ENCODE measurements around the gene SUPT5H. TPM values are rescaled to one million over a fixed set of nuclear protein-coding genes. Genes with fewer than 3 reads are reported as not detected.
A peak's percentile ranks its signal among the peaks of the same experiment; 100 is the strongest.

The SUPT5H gene
- total RNA-seq (2014; rRNA removed; shearing (Covaris generic)): 128 and 151 TPM in 2 replicates

DNA sequence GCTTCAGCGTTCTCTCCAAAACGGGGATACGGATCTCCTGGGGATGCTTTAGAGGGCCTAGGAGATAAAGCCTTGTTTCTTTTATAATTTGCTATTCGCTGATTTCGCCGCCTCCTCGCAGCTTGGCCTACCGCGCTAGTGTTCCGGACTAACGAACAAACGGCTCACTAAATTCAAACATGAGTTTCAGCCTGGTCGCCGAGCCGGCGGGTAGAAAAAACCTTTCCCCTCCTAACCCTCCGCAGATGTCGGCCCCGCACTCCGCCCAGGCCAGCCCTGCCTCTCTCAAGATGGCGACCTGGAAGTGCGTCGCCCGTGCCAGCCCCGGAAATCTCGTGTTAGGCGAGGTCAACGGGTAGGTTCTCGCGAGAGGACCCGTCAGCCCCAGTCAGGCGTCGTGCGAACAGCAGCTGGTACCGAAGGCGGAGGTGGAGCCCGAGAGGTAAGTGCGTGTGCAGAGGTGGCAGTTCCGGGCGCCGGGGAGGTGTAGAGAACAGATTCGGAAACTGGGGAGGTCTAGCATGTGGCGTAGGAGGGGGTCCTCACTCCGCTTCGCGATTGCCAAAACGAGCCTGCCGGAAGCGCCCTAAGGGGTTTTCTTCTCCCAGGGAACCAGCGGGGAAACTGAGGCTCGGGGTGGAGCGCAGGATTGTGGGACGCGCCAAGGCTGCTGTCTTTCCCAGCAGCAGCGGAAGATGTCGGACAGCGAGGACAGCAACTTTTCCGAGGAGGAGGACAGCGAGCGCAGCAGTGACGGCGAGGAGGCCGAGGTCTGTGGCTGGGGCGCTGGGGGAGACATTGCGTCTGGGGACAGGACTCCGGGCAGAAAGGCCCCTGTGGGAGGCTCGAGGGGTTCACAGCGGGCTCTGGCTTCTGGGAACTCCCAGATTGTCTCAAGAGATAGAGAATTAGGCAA, at the start of gene SUPT5H:
TSS of gene SUPT5H (plus strand) at position 387 of the 916 bp plus-strand sequence. CDS start at position 696, 309 bp downstream.
- DNase-seq (ENCODE audit: low spot score): peak; percentile 100

DNA sequence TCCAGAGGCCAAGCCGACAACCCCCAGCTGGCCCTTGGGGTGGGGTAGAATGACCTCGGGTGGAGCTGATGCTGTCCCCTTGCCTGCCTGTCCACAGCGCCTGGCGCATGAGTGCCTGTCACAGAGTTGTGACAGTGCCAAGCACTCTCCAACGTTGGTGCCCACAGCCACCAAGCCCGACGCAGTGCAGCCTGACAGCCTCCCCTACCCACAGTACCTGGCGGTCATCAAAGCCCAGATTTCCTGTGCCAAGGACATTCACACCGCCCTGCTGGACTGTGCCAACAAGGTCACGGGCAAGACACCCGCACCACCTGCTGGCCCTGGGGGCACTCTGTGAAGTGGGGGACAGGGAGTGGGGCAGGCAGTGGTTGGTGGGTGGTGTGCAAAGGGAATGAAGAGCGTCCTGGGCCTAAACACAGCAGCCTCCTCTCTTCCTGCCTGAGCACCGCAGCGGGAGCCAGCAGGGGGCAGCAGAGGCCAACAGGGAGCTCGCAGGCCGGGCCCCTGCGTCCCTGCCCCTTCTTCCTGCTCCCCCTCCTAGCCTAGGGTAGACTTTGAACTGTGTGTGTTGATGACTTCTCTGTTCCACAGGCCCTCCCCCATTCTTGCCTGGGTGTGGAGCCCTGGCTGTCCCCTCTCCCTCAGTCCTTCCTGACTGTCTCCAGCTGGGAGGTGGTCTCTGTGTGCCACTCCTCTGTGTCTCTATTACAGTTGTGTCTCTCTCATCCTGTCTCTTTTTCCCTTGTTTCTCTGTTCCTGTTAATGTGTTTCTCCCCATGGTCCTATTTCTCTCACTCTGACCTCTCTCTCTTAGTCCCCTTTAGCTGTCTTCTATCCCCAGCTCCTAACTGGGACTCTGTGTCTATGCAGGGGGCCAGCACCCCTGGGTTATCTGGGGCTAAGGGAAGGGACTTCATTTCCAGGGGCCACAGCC, 47.8 kb upstream of the SUPT5H start:
- peak; percentile 99 for DNase-seq (ENCODE audit: low spot score)

DNA sequence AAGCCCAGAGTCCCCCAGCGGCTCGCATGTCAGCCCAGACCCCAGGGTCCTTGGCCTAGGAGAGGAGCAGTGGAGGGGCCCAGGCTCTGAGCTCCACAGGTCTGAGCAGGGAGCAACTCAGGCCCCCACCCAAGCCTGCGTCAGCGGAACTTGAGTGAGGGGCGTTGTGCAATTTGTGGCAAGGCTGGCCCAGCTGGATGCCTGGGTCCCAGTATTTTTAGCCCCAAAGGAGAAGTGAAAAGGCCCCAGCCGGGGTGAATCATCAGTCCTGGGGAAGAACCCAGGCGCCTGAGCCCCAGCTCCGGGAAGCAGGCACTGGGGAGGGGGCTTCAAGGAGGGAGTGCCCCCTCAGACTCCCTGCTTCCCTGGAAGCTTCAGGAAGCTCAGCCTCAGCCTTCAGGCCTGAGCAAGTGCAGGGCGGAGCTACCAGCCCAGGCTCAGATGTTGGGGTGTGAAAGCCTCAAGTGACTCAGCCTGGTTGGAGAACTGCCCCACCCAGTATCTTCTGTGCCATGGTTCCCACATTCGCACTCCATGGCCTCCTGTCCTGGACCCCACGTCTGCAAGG, 47.0 kb upstream of the SUPT5H start:
- peak; percentile 95 for DNase-seq (ENCODE audit: low spot score)

DNA sequence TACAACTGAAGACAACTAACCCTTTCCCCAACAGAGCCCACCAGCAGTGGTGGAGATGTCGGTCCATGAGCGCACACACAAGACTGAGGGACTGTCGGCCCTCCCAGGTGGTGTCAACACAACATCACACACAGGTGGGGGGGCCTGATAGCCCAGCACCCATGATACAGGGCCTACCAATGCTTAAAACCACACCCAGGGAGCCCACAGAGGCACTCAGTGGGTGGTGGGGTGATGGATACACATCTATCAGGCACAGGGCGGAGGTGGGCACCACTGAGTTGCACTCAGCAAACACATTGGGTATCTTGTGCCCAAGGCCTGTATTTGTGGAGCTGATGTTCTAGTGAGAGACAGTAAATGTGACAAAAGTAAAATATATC, 45.7 kb upstream of the SUPT5H start:
- no peak for DNase-seq (ENCODE audit: low spot score)

DNA sequence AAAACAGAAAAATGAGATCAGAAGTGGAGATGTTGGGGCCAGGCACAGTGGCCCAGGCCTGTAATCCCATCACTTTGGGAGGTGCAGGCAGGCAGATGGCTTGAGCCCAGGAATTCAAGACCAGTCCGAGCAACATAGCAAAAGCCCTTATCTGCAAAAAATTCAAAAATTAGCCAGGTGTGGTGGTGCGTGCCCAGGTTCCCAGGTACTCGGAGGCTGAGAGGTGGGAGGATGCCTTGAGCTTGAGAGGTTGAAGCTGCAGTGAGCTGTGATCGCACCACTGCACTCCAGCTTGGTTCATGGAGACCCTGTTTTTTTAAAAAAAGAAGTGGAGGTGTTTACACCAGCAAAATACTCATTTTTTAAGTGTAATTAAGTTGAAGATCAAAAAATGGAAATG, 45.3 kb upstream of the SUPT5H start:
- no peak for DNase-seq (ENCODE audit: low spot score)

DNA sequence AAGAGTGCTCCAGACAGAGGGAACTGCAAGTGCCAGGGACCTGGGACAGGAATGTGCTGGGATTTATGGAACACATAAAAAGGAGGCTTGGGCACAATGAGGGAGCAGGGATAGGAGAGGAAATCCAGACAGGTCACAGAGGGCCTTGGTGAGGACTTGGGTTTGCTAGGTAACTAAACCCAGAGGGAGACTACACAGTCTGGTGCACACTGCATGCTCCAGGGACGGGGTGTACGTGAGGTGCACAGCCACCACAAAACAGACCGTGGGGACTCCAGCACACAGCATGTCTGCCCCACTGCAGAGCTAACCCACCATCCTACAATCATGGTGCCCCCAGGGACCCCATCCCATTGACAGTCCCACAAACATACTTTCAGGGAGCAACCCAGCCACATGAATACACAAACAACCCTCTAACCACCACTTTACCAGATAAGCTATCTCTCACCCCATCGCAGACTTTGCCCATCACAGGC, 44.3 kb upstream of the SUPT5H start:
- no peak for DNase-seq (ENCODE audit: low spot score)

DNA sequence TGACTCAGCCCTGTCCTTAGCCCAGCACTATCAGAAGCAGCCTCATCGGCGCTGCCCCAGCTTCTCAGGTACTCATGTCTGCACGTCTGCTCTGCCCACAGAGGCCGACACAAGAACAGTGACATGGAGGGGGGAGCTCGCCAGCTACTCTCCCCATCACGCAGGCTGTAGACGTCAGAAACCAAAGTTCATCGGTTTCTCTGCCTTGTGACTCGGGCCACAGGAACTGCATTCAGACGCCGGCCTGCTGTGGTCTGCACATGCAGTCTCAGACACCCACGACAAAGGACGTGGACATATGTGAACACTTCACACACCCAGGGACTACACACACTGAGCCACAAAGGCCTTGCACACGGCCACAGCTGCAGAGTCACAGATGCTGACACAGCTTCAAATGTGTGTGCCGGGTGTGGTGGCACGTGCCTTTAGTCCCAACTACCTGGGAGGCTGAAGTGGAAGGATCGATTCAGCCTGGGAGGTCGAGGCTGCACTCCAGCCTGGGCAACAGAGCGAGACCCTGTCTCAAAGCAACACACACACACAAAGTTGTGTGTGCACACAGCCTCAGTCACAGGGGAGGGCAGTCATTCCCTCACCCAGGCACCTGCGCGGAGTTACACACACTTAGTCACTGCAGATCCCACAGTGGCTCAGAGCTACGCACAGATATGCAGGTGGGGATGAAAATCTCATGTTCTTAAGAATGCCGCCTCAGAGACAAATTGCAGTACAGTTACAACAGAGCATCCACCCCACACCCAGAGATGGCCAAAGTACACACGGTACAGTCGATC, 43.6 kb upstream of the SUPT5H start:
- DNase-seq (ENCODE audit: low spot score): peak; percentile 95

DNA sequence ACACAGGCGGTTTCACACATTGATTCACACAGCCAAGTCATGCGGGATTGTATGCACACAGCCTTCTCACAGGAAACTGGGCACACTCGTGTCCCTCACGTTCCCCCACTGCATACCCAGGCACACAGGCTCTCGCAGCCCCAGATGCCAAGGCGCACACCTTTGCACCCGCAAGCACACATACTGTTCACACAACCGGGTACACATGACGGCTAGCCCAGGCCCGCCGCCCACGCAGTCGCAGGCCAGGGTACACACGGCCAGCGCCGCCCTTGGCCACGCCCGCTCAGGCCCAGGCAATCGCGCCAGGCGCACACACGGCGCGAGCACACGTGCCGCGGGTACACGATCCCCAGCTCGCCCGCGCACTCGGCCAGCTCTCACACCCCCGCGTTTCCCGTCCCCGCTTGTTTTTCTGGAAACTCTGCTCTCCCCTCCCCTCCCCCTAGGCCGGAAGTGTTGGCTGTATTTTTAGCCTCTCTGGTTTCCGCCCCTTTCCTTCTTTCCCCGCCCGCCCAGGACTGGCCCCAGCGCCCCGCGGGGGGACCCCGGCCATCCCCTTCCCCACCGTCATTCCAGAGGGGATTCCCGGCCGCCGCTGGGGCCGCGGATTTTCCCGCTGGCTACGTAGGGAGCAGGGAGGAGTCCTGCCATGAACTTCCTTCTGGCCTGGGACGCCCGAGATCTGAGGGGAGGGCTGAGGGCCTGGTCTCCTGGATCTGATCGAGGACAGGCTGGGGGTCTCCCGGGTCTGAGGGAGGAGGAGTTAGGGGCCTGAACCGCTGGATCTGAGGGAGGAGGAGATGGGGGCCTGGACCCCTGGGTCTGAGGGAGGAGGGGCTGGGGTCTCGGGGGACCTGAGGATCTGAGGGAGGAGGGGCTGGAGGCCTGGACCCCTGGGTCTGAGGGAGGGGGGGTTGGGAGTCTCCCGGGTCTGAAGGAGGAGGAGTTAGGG, 42.8 kb upstream of the SUPT5H start:
- DNase-seq (ENCODE audit: low spot score): peak; percentile 91

DNA sequence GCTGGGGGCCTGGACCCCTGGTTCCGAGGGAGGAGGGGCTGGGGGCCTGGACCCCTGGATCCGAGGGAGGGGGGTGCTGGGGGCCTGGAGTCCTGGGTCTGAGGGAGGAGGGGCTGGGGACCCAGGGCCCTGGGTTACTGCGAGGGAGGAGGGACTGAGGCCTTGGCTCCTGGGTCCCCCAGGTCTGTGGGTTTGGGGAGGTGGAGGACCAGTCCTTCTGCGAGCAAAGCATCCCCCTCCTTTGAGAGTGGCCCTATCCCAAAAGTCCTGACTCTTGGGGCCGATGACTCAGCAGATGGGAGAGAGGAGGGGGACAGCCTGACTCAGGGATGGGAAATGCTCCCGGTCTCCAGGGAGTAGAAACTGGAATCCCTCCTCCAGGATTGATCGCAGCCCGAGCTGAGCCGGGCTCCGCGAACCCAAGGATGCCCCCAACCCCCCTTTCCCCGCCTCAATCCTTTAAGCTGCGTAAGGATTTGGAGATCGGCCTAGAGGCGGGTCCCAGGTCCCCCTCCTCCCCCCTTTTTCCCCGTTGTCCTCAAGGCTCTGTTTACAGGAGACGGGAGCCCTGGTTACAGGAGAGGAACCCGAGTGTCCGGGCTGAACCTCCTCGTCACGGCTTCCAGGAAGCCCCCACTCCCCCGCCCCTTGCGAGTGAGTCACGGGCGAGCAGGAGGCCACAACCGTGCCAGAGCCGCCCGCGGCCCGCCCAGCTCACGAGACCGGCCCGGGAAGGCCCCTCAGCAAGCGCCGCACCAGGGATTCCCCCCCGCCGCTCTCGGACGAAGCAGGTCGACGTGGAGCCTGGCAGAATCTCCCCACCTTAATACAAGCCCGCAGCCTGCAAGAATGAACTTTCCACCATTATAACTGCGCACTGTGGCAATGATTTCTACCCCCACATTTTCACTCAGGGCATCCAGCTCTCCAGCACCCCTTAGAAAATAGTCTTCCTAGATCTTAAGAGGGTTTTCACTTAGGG, 41.8 kb upstream of the SUPT5H start:
- DNase-seq (ENCODE audit: low spot score): peak; percentile 98

DNA sequence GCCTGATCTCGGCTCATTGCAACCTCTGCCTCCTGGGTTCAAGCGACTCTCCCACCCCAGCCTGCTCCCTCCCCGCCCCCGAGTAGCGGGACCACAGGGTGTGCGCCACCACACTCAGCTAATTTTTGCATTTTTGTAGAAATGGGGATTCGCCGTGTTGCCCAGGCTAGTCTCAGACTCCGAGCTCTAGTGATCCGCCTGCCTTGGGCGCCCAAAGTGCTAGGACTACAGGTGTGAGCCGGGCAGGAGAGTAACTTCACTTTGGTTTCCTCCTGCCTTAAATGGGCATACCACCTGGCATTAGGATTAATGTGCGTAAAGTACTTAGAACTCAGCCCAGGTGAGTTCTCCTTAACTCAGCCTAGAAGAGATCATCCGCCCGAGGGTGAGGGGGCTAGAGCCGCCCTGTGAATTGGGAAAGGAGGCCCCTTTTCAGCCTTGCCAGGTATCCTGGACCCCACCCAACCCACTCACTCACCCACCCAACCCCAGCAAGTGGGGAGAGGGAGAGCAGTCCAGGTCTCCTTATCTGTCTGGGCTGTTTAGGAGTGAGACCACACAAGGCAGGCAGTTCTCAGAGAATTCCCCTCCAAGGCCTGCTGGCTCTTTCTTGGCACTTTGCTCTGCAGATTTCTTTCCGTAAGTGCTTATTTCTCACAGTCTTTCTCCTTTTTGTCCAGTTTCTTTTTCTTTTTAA, 40.0 kb upstream of the SUPT5H start:
- DNase-seq (ENCODE audit: low spot score): no peak

DNA sequence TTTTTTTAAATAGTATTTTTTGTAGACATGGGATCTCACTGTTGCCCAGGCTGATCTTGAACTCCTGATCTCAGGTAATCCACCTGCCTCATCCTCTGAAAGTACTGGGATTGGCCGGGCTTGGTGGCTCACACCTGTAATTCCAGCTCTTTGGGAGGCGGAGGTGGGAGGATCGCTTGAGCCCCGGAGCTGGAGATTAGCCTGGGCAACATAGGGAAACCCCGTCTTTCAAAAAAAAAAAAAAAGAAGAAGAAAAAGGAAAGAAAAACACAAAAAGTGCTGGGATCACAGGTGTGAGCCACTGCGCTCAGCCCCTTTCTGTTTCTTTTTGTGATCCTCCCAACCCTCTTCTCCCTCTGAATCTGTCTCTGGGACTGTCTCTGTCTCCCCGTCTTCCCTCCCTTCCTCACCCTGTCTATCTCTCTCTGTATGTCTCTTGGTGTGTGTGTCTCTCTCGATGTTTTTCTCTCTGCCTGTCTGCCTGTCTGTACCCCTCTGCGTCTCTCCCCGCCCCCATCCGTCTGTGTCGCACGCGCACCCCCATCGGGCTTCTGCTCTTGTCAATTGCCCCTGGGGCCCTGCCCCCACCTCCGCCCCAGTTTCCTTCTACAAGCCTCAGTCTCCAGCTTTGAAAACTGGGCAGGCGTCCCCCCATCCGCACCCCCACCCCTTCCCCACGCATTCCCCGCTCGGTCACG, 39.3 kb upstream of the SUPT5H start:
- DNase-seq (ENCODE audit: low spot score): no peak

DNA sequence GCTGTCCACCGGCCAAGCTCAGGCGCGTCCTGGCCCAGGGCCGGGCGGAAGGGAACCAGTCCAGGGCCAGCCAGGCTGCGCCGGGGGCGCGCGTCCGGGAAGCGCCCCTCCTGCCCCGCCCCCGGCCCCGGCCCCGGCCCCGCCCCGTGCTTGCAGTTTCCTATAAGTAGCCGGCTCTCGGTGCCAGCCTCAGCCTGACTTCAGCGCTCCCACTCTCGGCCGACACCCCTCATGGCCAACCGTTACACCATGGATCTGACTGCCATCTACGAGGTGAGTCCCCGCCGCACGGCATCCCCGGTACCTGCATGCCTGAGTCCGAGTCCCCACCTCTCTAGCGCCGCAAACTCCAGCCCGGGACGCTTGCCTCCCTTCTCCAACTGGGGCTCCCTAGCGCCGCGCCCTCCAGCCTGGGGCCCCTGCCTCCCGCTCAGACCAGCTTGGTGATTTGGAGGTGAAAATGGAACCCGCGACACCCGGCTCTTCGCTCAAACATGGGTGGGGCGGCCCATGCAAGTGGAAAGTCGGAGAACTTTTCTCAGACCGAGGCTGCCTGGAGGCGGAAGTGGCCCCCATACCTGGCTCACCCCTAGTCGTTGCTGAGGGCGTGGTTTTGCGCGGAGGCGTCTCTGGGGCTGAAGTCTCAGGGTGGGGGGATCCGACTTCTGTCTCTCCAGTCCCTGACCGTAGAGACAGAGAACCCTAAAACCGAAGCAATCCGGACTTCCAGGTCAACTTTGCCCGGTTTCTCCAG, 38.5 kb upstream of the SUPT5H start, which contains the start of gene ZFP36:
TSS of gene ZFP36 (plus strand) at position 192 of the 754 bp plus-strand sequence. CDS start at position 250, 58 bp downstream.
- DNase-seq (ENCODE audit: low spot score): peak; percentile 95

DNA sequence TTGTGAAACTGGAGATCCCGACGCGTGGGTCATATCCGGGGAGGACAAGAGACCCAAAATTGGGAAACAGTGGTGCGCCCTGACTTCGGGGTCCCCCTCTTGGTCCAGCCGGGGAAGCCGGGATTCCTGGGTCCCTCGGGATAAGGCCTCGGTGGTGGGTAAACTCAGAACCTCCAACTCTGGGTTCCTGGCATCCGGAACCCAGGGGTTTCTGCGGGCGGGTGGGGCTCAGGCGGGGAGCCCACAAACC, 38.0 kb upstream of the SUPT5H start:
- DNase-seq (ENCODE audit: low spot score): no peak

DNA sequence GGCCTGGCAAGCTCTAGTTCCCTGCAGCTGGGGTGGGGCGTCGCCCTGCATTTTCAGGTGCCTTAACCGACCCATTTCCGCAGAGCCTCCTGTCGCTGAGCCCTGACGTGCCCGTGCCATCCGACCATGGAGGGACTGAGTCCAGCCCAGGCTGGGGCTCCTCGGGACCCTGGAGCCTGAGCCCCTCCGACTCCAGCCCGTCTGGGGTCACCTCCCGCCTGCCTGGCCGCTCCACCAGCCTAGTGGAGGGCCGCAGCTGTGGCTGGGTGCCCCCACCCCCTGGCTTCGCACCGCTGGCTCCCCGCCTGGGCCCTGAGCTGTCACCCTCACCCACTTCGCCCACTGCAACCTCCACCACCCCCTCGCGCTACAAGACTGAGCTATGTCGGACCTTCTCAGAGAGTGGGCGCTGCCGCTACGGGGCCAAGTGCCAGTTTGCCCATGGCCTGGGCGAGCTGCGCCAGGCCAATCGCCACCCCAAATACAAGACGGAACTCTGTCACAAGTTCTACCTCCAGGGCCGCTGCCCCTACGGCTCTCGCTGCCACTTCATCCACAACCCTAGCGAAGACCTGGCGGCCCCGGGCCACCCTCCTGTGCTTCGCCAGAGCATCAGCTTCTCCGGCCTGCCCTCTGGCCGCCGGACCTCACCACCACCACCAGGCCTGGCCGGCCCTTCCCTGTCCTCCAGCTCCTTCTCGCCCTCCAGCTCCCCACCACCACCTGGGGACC, 37.6 kb upstream of the SUPT5H start:
- peak; percentile 94 for DNase-seq (ENCODE audit: low spot score)

DNA sequence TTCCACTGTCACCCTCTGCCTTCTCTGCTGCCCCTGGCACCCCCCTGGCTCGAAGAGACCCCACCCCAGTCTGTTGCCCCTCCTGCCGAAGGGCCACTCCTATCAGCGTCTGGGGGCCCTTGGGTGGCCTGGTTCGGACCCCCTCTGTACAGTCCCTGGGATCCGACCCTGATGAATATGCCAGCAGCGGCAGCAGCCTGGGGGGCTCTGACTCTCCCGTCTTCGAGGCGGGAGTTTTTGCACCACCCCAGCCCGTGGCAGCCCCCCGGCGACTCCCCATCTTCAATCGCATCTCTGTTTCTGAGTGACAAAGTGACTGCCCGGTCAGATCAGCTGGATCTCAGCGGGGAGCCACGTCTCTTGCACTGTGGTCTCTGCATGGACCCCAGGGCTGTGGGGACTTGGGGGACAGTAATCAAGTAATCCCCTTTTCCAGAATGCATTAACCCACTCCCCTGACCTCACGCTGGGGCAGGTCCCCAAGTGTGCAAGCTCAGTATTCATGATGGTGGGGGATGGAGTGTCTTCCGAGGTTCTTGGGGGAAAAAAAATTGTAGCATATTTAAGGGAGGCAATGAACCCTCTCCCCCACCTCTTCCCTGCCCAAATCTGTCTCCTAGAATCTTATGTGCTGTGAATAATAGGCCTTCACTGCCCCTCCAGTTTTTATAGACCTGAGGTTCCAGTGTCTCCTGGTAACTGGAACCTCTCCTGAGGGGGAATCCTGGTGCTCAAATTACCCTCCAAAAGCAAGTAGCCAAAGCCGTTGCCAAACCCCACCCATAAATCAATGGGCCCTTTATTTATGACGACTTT, 36.8 kb upstream of the SUPT5H start:
- DNase-seq (ENCODE audit: low spot score): no peak

Measured in HT-29 (cell line).